Hepatocyte (in vitro differentiated cells): Measurements from ENCODE around the gene BNIP2. TPM values are rescaled to one million over a fixed set of nuclear protein-coding genes. Genes with fewer than 3 reads are reported as not detected.

Source experiments
- DNase-seq: peaks from one replicate; pipeline ENCODE4 v3.0.0-alpha.2; 2016; ENCODE audit warnings: low spot score
- H2AFZ ChIP-seq: fragments of 200-600 bp; sonication (generic); 2 replicates; pipeline ENCODE4 v1.6.0; 2016; ENCODE audit warnings: antibody characterized with exemption, mild to moderate bottlenecking
- H3K27ac ChIP-seq: fragments of 200-600 bp; sonication (generic); 2 replicates; pipeline ENCODE4 v1.5.1; 2016; ENCODE audit warnings: mild to moderate bottlenecking
- H3K27me3 ChIP-seq: fragments of 200-600 bp; sonication (generic); 2 replicates; pipeline ENCODE4 v1.6.1; 2016
- H3K36me3 ChIP-seq: fragments of 200-600 bp; sonication (generic); replicated peaks from 2 replicates; pipeline ENCODE4 v1.5.1; 2016; ENCODE audit warnings: low read depth; ENCODE audit not compliant: insufficient read depth
- H3K4me1 ChIP-seq: fragments of 200-600 bp; sonication (generic); 2 replicates; pipeline ENCODE4 v1.5.1; 2016; ENCODE audit warnings: mild to moderate bottlenecking, moderate library complexity; ENCODE audit not compliant: insufficient read depth
- H3K4me2 ChIP-seq: fragments of 200-600 bp; sonication (generic); 2 replicates; pipeline ENCODE4 v1.6.0; 2016
- H3K4me3 ChIP-seq: fragments of 200-600 bp; sonication (generic); 2 replicates; pipeline ENCODE4 v1.5.1; 2016; ENCODE audit warnings: mild to moderate bottlenecking
- H3K79me2 ChIP-seq: fragments of 200-600 bp; sonication (generic); 2 replicates; pipeline ENCODE4 v1.6.0; 2017; ENCODE audit warnings: mild to moderate bottlenecking
- H3K9me2 ChIP-seq: fragments of 200-600 bp; sonication (generic); replicated peaks from 2 replicates; pipeline ENCODE4 v1.6.0; 2017; ENCODE audit warnings: mild to moderate bottlenecking; ENCODE audit not compliant: insufficient read depth
- H3K9me3 ChIP-seq: fragments of 200-600 bp; sonication (generic); 2 replicates; pipeline ENCODE4 v1.5.1; 2016; ENCODE audit warnings: low read depth, mild to moderate bottlenecking
- H4K20me1 ChIP-seq: fragments of 200-600 bp; sonication (generic); 2 replicates; pipeline ENCODE4 v1.6.0; 2016; ENCODE audit warnings: mild to moderate bottlenecking; ENCODE audit not compliant: insufficient read depth, poor library complexity, severe bottlenecking
- CTCF ChIP-seq: fragments of 200-600 bp; sonication (generic); IDR thresholded peaks from 2 replicates; pipeline ENCODE4 v1.5.1; 2016; ENCODE audit warnings: antibody characterized with exemption, mild to moderate bottlenecking; ENCODE audit not compliant: poor library complexity
- EZH2 ChIP-seq: fragments of 200-600 bp; sonication (generic); IDR thresholded peaks from 2 replicates; pipeline ENCODE4 v1.6.1; 2016; ENCODE audit warnings: antibody characterized with exemption, mild to moderate bottlenecking, borderline replicate concordance
- EZH2phosphoT487 ChIP-seq: fragments of 200-600 bp; sonication (generic); IDR thresholded peaks from one replicate; pipeline ENCODE4 v1.6.1; 2018; ENCODE audit warnings: antibody characterized with exemption, mild to moderate bottlenecking, low read depth, moderate library complexity; ENCODE audit not compliant: unreplicated experiment, severe bottlenecking
- WGBS: methylation state at CpG from one replicate; pipeline ENCODE4 v1.1.6; 2016; ENCODE audit warnings: low lambda C conversion rate; ENCODE audit errors: missing lambda C conversion rate; 5-methylcytosine and 5-hydroxymethylcytosine counted together
- polyA plus RNA-seq: library from polyadenylated mRNA; unstranded; fragments of >200 nt; fragmentation: Nextera tagmentation; extraction: Ambion mirVana; gene quantifications from 2 replicates; pipeline ENCODE4 v1.2.1, GENCODE V29; 2016
- total RNA-seq: library from RNA; depleted of rRNA; stranded (reverse); fragments of >200 nt; gene quantifications from 2 replicates; pipeline ENCODE4 v1.2.3, GENCODE V29; 2014

BNIP2 gene
- total and polyA plus RNA-seq, 2 experiments from 2014 or later: 55.0 to 102 TPM

- WGBS: 80% methylated on average over 7 of the region's 7 CpGs
- Histone ChIP-seq H3K27ac (no peak overlapping the region), H3K4me2 (no peak overlapping the region), H3K9me2 (no peaks in the 10 kb centered on the region), H3K27me3 (no peaks in the 10 kb centered on the region), H3K36me3 (no peaks in the 10 kb centered on the region), H4K20me1 (no peaks in the 10 kb centered on the region), H2AFZ (no peak overlapping the region), H3K4me3 (no peak overlapping the region), H3K4me1 (no peaks in the 10 kb centered on the region), H3K79me2 (peaks cover 2% of the 10 kb centered on the region), H3K9me3 (no peaks in the 10 kb centered on the region)
- DNase-seq: no peak
- TF ChIP-seq CTCF (no peak), EZH2phosphoT487 (no peak), EZH2 (no peak)
Measured at GRCh38 chr15:59609730-59610712, 79.1 kb downstream of the BNIP2 start.

Other genes with a start within 250 kb of the BNIP2 start
- gene GCNT3, start 77.5 kb downstream of the BNIP2 start, total RNA-seq: 17.5 and 21.6 TPM in 2 replicates
- gene GCNT3, start 77.5 kb downstream of the BNIP2 start, polyA plus RNA-seq: 14.6 and 19.9 TPM in 2 replicates
- gene GTF2A2, start 31.8 kb downstream of the BNIP2 start, total RNA-seq: 42.9 and 50.9 TPM in 2 replicates
- gene GTF2A2, start 31.8 kb downstream of the BNIP2 start, polyA plus RNA-seq: 252 and 253 TPM in 2 replicates